ENCODE results near the gene TAS2R60. TPM values are rescaled to one million over a fixed set of nuclear protein-coding genes. Genes with fewer than 3 reads are reported as not detected.

The TAS2R60 gene
- total RNA-seq, 1 donor from 2014 or later = not detected

- peaks cover 42% of the 10 kb centered on the region for H4K20me1 ChIP-seq (ENCODE audit: insufficient read depth, low read length)
- H3K4me1 ChIP-seq (ENCODE audit: insufficient read depth, low read length) = peaks cover 17% of the 10 kb centered on the region
- Mint-ChIP-seq H3K36me3 (ENCODE audit: low read depth, unreplicated experiment) (peaks cover 11% of the 10 kb centered on the region), H3K4me1 (ENCODE audit: low read depth, unreplicated experiment) (peaks cover 13% of the 10 kb centered on the region), H3K27ac (ENCODE audit: unreplicated experiment) (no peak overlapping the region), H3K9me3 (ENCODE audit: unreplicated experiment) (no peaks in the 10 kb centered on the region), H3K27me3 (ENCODE audit: low read depth, unreplicated experiment) (peaks cover 4% of the 10 kb centered on the region), H3K4me3 (ENCODE audit: unreplicated experiment) (no peak overlapping the region)
- H3K4me3 ChIP-seq (ENCODE audit: insufficient read depth, low read depth, low read length) = no peak overlapping the region
- no peak overlapping the region for H3K4me2 ChIP-seq (ENCODE audit: low read length)
- peaks cover 3% of the 10 kb centered on the region for H3K79me2 ChIP-seq (ENCODE audit: insufficient read depth, low read length)
- no peaks in the 10 kb centered on the region for H3K9me3 ChIP-seq (ENCODE audit: insufficient read depth, low read depth, low read length)
- H3K27me3 ChIP-seq (ENCODE audit: insufficient read depth, low read length) = peaks cover under 1% of the 10 kb centered on the region
- no peak overlapping the region for H3K9ac ChIP-seq (ENCODE audit: low read length)
- FAIRE-seq (no peak), DNase-seq (ENCODE audit: low read depth) (no peak)
- H3K36me3 ChIP-seq (ENCODE audit: insufficient read depth, low read length) = peaks cover 11% of the 10 kb centered on the region
- H2AFZ ChIP-seq (ENCODE audit: low read depth, low read length) = no peak overlapping the region
- TF ChIP-seq EZH2 (IDR thresholded peaks at IDR 0.05; ENCODE audit: insufficient read depth, low read length) = no peak
- peak; percentile 39 for TF ChIP-seq CTCF (IDR thresholded peaks at IDR 0.05; ENCODE audit: insufficient read depth, low read depth, low read length)
- H3K27ac ChIP-seq (ENCODE audit: low read depth, low read length) = no peak overlapping the region
Measured at GRCh38 chr7:143395187-143396149, 47.8 kb upstream of the TAS2R60 start.

GRCh38 chr7:143396182-143396581 lies 47.1 kb upstream of the TAS2R60 start:
- no peak overlapping the region for H2AFZ ChIP-seq (ENCODE audit: low read depth, low read length)
- no peak for TF ChIP-seq EZH2 (IDR thresholded peaks at IDR 0.05; ENCODE audit: insufficient read depth, low read length)
- no peak for TF ChIP-seq CTCF (IDR thresholded peaks at IDR 0.05; ENCODE audit: insufficient read depth, low read depth, low read length)
- H3K27ac Mint-ChIP-seq (ENCODE audit: unreplicated experiment) = no peak overlapping the region
- no peak overlapping the region for H3K4me2 ChIP-seq (ENCODE audit: low read length)
- H3K79me2 ChIP-seq (ENCODE audit: insufficient read depth, low read length) = no peaks in the 10 kb centered on the region
- no peak for DNase-seq (ENCODE audit: low read depth)
- H3K4me3 ChIP-seq (ENCODE audit: insufficient read depth, low read depth, low read length) = no peak overlapping the region
- H4K20me1 ChIP-seq (ENCODE audit: insufficient read depth, low read length) = peaks cover 34% of the 10 kb centered on the region
- no peaks in the 10 kb centered on the region for H3K9me3 Mint-ChIP-seq (ENCODE audit: unreplicated experiment)
- H3K9me3 ChIP-seq (ENCODE audit: insufficient read depth, low read depth, low read length) = no peaks in the 10 kb centered on the region
- H3K4me3 Mint-ChIP-seq (ENCODE audit: unreplicated experiment) = no peak overlapping the region
- H3K9ac ChIP-seq (ENCODE audit: low read length) = no peak overlapping the region
- H3K36me3 Mint-ChIP-seq (ENCODE audit: low read depth, unreplicated experiment) = peaks cover 11% of the 10 kb centered on the region
- H3K36me3 ChIP-seq (ENCODE audit: insufficient read depth, low read length) = peaks cover 5% of the 10 kb centered on the region
- peaks cover 13% of the 10 kb centered on the region for H3K4me1 Mint-ChIP-seq (ENCODE audit: low read depth, unreplicated experiment)
- FAIRE-seq = no peak
- peaks cover 5% of the 10 kb centered on the region for H3K27me3 ChIP-seq (ENCODE audit: insufficient read depth, low read length)
- H3K4me1 ChIP-seq (ENCODE audit: insufficient read depth, low read length) = peaks cover 10% of the 10 kb centered on the region
- peaks cover 9% of the 10 kb centered on the region for H3K27me3 Mint-ChIP-seq (ENCODE audit: low read depth, unreplicated experiment)
- H3K27ac ChIP-seq (ENCODE audit: low read depth, low read length) = no peak overlapping the region
